ENCODE results near the gene SLFN5. TPM values are rescaled to one million over a fixed set of nuclear protein-coding genes. Genes with fewer than 3 reads are reported as not detected.
A peak's percentile ranks its signal among the peaks of the same experiment; 100 is the strongest.
"Not testable (repeated sequence)": the region's sequence is repeated elsewhere in the genome, so short reads cannot be mapped to it uniquely, and the experiment has no call there.

Gene SLFN5
- total RNA-seq, result 10 to 100 TPM; 12.1 to 30.1 (median 17.7) TPM

GRCh38 chr17:35242805-35243560, at the start of gene SLFN5:
Gene SLFN5, plus strand, starts transcription at chr17:35243072. Its CDS starts 15,619 bp downstream, at chr17:35258691.
- Histone ChIP-seq H3K36me3 (no peaks in the 10 kb centered on the region), H3K4me1 (peaks cover 18 to 19% of the 10 kb centered on the region in 2 donors), H3K9me3 (no peaks in the 10 kb centered on the region), H3K4me3 (replicated peaks in 1 of 3) (peak within 1 kb of the TSS; percentile 34 to 96 (median 52)), H3K27ac (peak within 1 kb of the TSS; percentile 87 to 99 (median 98)), H3K27me3 (no peaks in the 10 kb centered on the region)
- DNase-seq, result peak; percentile 97
- 1% methylated on average over 34 to 41 of the region's 44 CpGs for WGBS, 2 donors
- no peak for TF ChIP-seq CTCF (IDR thresholded peaks at IDR 0.05)
- TF ChIP-seq POLR2A (IDR thresholded peaks at IDR 0.05), result peak; percentile 95 to 98
- intact Hi-C loops (cut with DNase I), result loop anchor here (10.0 kb wide), 4 partner anchors 122 to 322 kb away; partner anchors contain the start of genes LIG3 and SLFN14

- WGBS, 2 donors, result 93 to 94% methylated on average over 12 of the region's 12 CpGs
- H3K27me3 ChIP-seq; H3K4me1 ChIP-seq; H3K9me3 ChIP-seq; DNase-seq; H3K36me3 ChIP-seq; H3K27ac ChIP-seq; H3K4me3 ChIP-seq (replicated peaks in 1 of 3); intact Hi-C loops (cut with DNase I): not testable (repeated sequence)
Measured at GRCh38 chr17:35194001-35194400, 48.9 kb upstream of the SLFN5 start, which contains the start of gene SLC35G3. Gene SLC35G3, minus strand, starts transcription at chr17:35194393. Its CDS starts 86 bp downstream, at chr17:35194307.

GRCh38 chr17:35195062-35195461, 47.8 kb upstream of the SLFN5 start:
- H3K4me1 ChIP-seq; H3K27me3 ChIP-seq; H3K27ac ChIP-seq; H3K4me3 ChIP-seq (replicated peaks in 1 of 3); H3K36me3 ChIP-seq; H3K9me3 ChIP-seq; DNase-seq; intact Hi-C loops (cut with DNase I): not testable (repeated sequence)
- WGBS, 2 donors, result 95 to 100% methylated on average over 2 to 13 of the region's 31 CpGs

GRCh38 chr17:35202582-35202981, 40.3 kb upstream of the SLFN5 start:
- H3K4me1 ChIP-seq, result not testable (repeated sequence)

GRCh38 chr17:35210741-35211140, 32.1 kb upstream of the SLFN5 start:
- H3K4me1 ChIP-seq, result no peaks in the 10 kb centered on the region
- intact Hi-C loops (cut with DNase I), result no loop called here
- no peaks in the 10 kb centered on the region for H3K36me3 ChIP-seq
- no peak for DNase-seq
- WGBS, 2 donors, result 92 to 93% methylated on average over 7 of the region's 7 CpGs
- no peak overlapping the region for H3K27ac ChIP-seq
- no peak overlapping the region for H3K4me3 ChIP-seq (replicated peaks in 1 of 3)
- H3K27me3 ChIP-seq, result no peaks in the 10 kb centered on the region
- no peak for TF ChIP-seq POLR2A (IDR thresholded peaks at IDR 0.05)
- TF ChIP-seq CTCF (IDR thresholded peaks at IDR 0.05), result no peak
- H3K9me3 ChIP-seq, result no peaks in the 10 kb centered on the region

More at GRCh38 chr17:35202582-35202981, 40.3 kb upstream of the SLFN5 start:
- H3K27me3 ChIP-seq; intact Hi-C loops (cut with DNase I); DNase-seq; H3K36me3 ChIP-seq; H3K27ac ChIP-seq; H3K4me3 ChIP-seq (replicated peaks in 1 of 3); H3K9me3 ChIP-seq: not testable (repeated sequence)
- 81 to 90% methylated on average over 2 of the region's 2 CpGs for WGBS, 2 donors

GRCh38 chr17:35212668-35213067, 30.2 kb upstream of the SLFN5 start:
- DNase-seq, result no peak
- Histone ChIP-seq H3K36me3 (no peaks in the 10 kb centered on the region), H3K27ac (peak overlapping the region in 1 of 3 donors; percentile 6), H3K9me3 (no peaks in the 10 kb centered on the region), H3K4me3 (replicated peaks in 1 of 3) (no peak overlapping the region), H3K27me3 (no peaks in the 10 kb centered on the region), H3K4me1 (no peaks in the 10 kb centered on the region)
- 80 to 83% methylated on average over 4 of the region's 4 CpGs for WGBS, 2 donors
- TF ChIP-seq CTCF (IDR thresholded peaks at IDR 0.05), result no peak
- no peak for TF ChIP-seq POLR2A (IDR thresholded peaks at IDR 0.05)
- intact Hi-C loops (cut with DNase I), result no loop called here

Data from thyroid gland (tissue), 4 donors.